ENCODE data around the gene DNAH17. TPM values are rescaled to one million over a fixed set of nuclear protein-coding genes. Genes with fewer than 3 reads are reported as not detected.
A peak's percentile ranks its signal among the peaks of the same experiment; 100 is the strongest.

The DNAH17 gene
- total RNA-seq, 1 donor: not detected

DNA sequence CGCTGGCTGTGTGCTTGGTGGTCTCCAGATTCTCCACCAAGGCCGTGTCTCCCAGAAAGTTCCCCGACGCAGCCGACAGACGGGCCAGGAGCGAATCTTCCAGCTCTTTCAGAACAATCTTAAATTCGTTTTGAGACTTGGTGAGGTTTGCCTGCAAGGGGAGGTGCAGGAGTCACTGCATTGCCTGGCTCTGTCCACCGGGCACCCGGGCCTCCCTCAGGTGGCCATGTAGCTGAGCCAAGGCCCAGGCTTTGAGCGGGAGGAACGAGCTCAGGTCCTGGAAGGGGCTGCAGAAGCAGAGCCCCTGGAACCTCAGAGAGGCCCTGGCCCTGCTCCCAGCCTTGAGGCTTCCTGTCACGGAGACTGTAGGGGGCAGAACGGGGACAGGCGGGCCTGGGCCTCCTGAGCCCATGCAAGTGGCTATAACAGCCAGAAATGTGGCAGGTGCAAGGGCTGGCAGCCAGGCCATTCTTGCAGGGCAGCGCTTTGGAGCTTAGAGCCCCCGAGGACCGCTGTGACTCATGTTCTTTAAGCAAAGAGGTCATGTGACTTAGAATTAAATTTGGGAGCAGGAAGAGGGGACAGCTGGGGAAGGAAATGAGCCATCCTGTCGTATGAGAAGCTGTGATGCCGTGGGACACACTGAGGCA, 126.4 kb downstream of the DNAH17 start:
- no peak overlapping the region for H3K4me3 ChIP-seq (ENCODE audit: low read depth, low read length)
- DNase-seq (ENCODE audit: low read depth): no peak
- TF ChIP-seq, protein P1, sequence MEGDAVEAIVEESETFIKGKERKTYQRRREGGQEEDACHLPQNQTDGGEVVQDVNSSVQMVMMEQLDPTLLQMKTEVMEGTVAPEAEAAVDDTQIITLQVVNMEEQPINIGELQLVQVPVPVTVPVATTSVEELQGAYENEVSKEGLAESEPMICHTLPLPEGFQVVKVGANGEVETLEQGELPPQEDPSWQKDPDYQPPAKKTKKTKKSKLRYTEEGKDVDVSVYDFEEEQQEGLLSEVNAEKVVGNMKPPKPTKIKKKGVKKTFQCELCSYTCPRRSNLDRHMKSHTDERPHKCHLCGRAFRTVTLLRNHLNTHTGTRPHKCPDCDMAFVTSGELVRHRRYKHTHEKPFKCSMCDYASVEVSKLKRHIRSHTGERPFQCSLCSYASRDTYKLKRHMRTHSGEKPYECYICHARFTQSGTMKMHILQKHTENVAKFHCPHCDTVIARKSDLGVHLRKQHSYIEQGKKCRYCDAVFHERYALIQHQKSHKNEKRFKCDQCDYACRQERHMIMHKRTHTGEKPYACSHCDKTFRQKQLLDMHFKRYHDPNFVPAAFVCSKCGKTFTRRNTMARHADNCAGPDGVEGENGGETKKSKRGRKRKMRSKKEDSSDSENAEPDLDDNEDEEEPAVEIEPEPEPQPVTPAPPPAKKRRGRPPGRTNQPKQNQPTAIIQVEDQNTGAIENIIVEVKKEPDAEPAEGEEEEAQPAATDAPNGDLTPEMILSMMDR (IDR thresholded peaks at IDR 0.05; ENCODE audit: insufficient read depth, low read depth, low read length): no peak

DNA sequence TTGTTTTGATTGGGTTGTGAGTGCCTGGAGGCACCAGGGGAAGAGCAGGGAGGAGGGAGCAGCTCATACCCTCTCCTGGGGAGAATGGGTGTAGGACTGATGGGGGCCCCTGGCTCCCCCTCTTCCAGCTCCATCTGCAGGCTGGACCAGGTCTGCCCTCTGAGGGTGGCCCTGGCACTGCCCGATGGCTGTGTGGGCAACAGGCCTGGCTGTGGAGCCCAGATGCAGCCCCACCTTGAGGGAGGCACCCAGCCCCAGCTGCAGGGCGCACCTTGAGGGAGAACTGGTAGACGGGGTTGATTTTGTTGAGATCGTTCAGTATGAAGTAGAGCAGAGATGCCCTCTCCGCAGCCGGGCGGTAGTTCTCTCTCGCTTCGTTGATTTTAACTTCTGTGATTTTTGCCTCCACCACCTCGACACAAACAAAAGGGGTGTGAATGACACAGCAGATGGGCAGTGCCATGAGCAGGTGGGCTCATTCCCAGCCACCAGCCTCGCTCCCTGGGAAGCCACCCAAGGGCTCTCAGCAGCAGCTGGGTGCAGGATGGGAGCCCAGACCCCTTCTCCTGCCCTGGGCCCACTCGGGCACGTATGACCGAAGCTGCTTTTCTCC, 127.1 kb downstream of the DNAH17 start:
- no peak overlapping the region for H3K4me3 ChIP-seq (ENCODE audit: low read depth, low read length)
- TF ChIP-seq, protein P1 (IDR thresholded peaks at IDR 0.05; ENCODE audit: insufficient read depth, low read depth, low read length): no peak

DNA sequence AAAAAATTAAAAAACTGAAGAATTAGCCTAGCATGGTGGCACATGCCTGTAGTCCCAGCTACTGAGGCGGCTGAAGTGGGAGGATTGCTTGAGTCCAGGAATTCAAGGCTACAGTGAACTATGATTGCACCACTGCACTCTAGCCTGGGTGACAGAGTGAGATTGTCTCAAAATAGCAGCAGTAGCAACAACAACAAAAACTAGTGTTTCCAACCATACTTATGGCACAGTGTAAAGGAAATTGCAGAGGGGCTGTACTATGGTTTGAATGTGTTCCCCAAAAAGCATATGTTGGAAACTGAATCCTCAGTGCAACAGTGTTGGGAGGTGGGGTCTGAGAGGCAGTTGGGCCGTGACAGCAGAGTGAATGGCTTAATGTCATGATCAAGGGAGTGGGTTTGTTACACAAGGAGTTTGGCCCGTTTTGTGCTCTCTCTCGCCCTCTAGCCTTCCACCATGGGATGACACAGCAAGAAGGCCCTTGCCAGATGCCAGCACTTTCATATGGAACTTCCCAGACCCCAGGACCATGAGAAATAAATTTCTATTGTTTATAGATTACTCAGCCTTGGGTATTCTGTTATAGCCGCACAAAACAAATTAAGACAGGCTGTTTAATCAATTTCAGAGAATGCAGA, 128.7 kb downstream of the DNAH17 start:
- TF ChIP-seq, protein P1 (IDR thresholded peaks at IDR 0.05; ENCODE audit: insufficient read depth, low read depth, low read length): peak; percentile 25
- no peak overlapping the region for H3K4me3 ChIP-seq (ENCODE audit: low read depth, low read length)

More for the DNA sequence above, 127.1 kb downstream of the DNAH17 start:
- DNase-seq (ENCODE audit: low read depth): no peak

DNA sequence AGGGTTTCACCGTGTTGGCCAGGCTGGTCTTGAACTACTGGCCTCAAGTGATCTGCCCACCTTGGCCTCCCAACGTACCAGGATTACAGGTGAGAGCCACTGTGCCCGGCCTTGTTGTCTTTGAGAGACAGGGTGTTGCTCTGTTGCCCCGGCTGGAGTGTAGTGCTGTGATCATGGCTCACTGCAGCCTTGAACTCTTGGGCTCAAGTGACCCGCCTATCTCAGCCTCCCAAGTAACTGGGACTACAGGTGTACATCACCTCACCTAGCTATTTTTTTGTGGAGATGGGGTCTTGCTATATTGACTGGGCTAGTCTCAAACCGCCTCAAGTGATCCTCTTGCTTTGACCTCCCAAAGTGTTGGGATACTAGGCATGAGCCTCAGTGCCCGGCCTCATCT, 130.4 kb downstream of the DNAH17 start:
- H3K4me3 ChIP-seq (ENCODE audit: low read depth, low read length): no peak overlapping the region
- DNase-seq (ENCODE audit: low read depth): no peak
- TF ChIP-seq, protein P1 (IDR thresholded peaks at IDR 0.05; ENCODE audit: insufficient read depth, low read depth, low read length): no peak

More for the DNA sequence above, 128.7 kb downstream of the DNAH17 start:
- DNase-seq (ENCODE audit: low read depth): no peak

DNA sequence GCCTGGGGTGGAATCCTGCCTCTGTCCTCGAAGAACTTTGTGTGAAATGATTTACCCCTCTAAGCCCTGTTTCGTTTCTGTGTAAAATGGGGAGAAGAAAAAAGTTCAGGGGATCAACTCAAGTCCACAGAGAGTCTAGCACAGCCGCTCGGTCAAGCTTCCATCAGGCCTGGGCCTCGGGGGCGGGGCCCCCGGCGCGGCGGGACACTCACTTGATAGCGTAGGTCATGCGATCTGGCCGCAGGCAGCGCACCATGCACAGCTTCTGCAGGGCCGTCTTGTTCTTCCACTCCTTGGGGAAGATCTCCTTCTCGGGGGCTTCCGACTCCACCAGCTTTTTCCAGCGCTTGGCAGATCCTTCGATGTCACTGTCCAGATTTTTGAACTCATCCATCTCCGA, 132.8 kb downstream of the DNAH17 start:
- TF ChIP-seq, protein P1 (IDR thresholded peaks at IDR 0.05; ENCODE audit: insufficient read depth, low read depth, low read length): no peak
- no peak overlapping the region for H3K4me3 ChIP-seq (ENCODE audit: low read depth, low read length)
- no peak for DNase-seq (ENCODE audit: low read depth)

DNA sequence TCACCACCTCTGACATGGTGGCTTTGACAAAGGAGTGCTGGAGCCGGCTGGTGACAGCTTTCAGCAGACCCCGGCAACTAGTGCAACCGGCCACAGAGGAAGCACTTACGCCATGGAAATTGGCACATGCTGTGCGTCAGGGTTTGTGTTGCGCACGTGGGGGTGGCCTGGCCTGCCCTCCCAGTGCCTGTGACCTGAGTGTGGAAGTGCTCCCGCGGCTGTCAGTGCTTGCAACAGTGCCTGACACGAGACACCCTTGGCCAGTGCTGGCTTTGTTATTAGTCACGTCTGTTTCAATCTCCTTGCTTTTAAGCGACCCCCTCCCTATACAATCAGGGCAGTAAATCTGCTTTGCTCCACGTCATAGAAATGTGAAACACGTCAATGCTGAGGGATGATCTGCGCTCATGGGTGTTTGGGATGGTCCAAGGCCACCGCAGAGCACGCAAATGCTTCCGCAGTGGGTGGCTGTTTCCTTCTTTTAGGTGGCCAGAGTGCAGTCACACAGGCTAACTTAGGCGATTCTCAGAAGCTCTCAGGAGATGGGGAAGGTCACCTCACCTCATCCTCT, 134.5 kb downstream of the DNAH17 start:
- H3K4me3 ChIP-seq (ENCODE audit: low read depth, low read length): no peak overlapping the region
- peak; percentile 73 for DNase-seq (ENCODE audit: low read depth)
- TF ChIP-seq, protein P1 (IDR thresholded peaks at IDR 0.05; ENCODE audit: insufficient read depth, low read depth, low read length): no peak

Data from fibroblast of villous mesenchyme (primary cell).